Endothelial cell of umbilical vein (primary cell): ENCODE data around the gene HAND2. TPM values are rescaled to one million over a fixed set of nuclear protein-coding genes. Genes with fewer than 3 reads are reported as not detected.
A peak's percentile ranks its signal among the peaks of the same experiment; 100 is the strongest.

ENCODE experiments used
- BruUV-seq: library from RNA; stranded (reverse); fragments of 400-500 nt; replicated peaks from 2 replicates; lab custom pipeline; 2021; lab: Mats Ljungman, UMichigan
- CTCF ChIA-PET: fragments of 300-600, 350-600 bp; sonication (Branson Sonifier 250); formaldehyde crosslinking; loops from one replicate; lab custom pipeline; 2021; ENCODE audit warnings: antibody characterized with exemption, inconsistent platforms; lab: Charles Lee
- POLR2A ChIA-PET: fragments of 300-600, 350-600 bp; sonication (Branson Sonifier 250); formaldehyde crosslinking; loops from one replicate; lab custom pipeline; 2021; ENCODE audit warnings: antibody characterized with exemption, inconsistent platforms; lab: Charles Lee
- DNase-seq: peaks from one replicate; pipeline ENCODE4 v3.0.0-alpha.2; 2011; ENCODE audit warnings: low read depth, low spot score
- FAIRE-seq: peaks from 2 replicates; lab custom pipeline; 2011; peaks lifted over from hg19 to GRCh38; lab: Jason Lieb, UNC
- H2AFZ ChIP-seq: 2 replicates; pipeline ENCODE4 v1.6.0; 2012; ENCODE audit warnings: low read depth, low read length, control low read depth, inconsistent platforms
- H3K27ac ChIP-seq: 2 replicates; pipeline ENCODE4 v1.5.1; 2011; ENCODE audit warnings: low read depth, mild to moderate bottlenecking, control low read depth, low read length, moderate library complexity; ENCODE audit not compliant: insufficient read depth
- H3K27me3 ChIP-seq, 2 experiments: 2 replicates each; pipeline versions ENCODE4 v1.6.0 to v1.6.1; 2011; ENCODE audit warnings: low read length in 2 of 2, mixed read lengths in 1 of 2; ENCODE audit not compliant: control insufficient read depth in 2 of 2, insufficient read depth in 2 of 2
- H3K36me3 ChIP-seq, 2 experiments: 2 replicates in 1 of 2; 3 replicates in 1 of 2; pipeline ENCODE4 v1.5.1; 2011; ENCODE audit warnings: low read length in 2 of 2, mild to moderate bottlenecking in 1 of 2, moderate library complexity in 1 of 2; ENCODE audit not compliant: control insufficient read depth in 2 of 2, insufficient read depth in 2 of 2; ENCODE audit errors: extremely low read depth in 1 of 2
- H3K4me1 ChIP-seq: 3 replicates; pipeline ENCODE4 v1.5.1; 2011; ENCODE audit warnings: mild to moderate bottlenecking, low read length; ENCODE audit not compliant: control insufficient read depth, insufficient read depth; ENCODE audit errors: extremely low read depth
- H3K4me2 ChIP-seq: 2 replicates; pipeline ENCODE4 v1.6.1; 2011; ENCODE audit warnings: low read length, control low read depth, mixed read lengths; ENCODE audit not compliant: insufficient read depth
- H3K4me3 ChIP-seq, 3 experiments: fragments of 200-600 bp in 1 of 3; sonication (generic), shearing (Covaris generic) in 1 of 3; replicated peaks in 1 of 3; 2 replicates each; pipeline ENCODE4 v1.5.1; 2011 to 2016; ENCODE audit warnings: control low read depth in 3 of 3, low read length in 3 of 3, mild to moderate bottlenecking in 2 of 3, inconsistent platforms in 1 of 3, low read depth in 1 of 3, moderate library complexity in 1 of 3; ENCODE audit not compliant: insufficient read depth in 1 of 3
- H3K79me2 ChIP-seq: 2 replicates; pipeline ENCODE4 v1.6.0; 2012; ENCODE audit warnings: low read length, inconsistent platforms; ENCODE audit not compliant: control insufficient read depth, insufficient read depth
- H3K9ac ChIP-seq: replicated peaks from 2 replicates; pipeline ENCODE3; 2011; ENCODE audit warnings: low read length, control low read depth; ENCODE audit not compliant: insufficient read depth; ENCODE audit errors: extremely low read depth
- H3K9me1 ChIP-seq: replicated peaks from 3 replicates; pipeline ENCODE4 v1.6.0; 2011; ENCODE audit warnings: mild to moderate bottlenecking, low read length; ENCODE audit not compliant: control insufficient read depth, insufficient read depth; ENCODE audit errors: extremely low read depth
- H3K9me3 ChIP-seq: replicated peaks from 2 replicates; pipeline ENCODE4 v1.5.1; 2012; ENCODE audit warnings: low read length, inconsistent platforms; ENCODE audit not compliant: control insufficient read depth, insufficient read depth
- H4K20me1 ChIP-seq: replicated peaks from 2 replicates; pipeline ENCODE3; 2011; ENCODE audit warnings: mild to moderate bottlenecking, low read length; ENCODE audit not compliant: control insufficient read depth, insufficient read depth; ENCODE audit errors: extremely low read depth
- EZH2 ChIP-seq: IDR thresholded peaks from 2 replicates; pipeline ENCODE4 v1.6.1; 2012; ENCODE audit warnings: borderline replicate concordance, low read depth, mild to moderate bottlenecking, moderate library complexity, low read length, inconsistent platforms; ENCODE audit not compliant: severe bottlenecking
- FOS ChIP-seq: IDR thresholded peaks from 2 replicates; pipeline ENCODE4 v1.6.1; 2011; ENCODE audit warnings: mild to moderate bottlenecking, low read length, moderate library complexity, borderline replicate concordance; ENCODE audit not compliant: insufficient read depth
- GATA2 ChIP-seq: IDR thresholded peaks from 2 replicates; pipeline ENCODE4 v1.7.0; 2011; ENCODE audit warnings: low read depth, mild to moderate bottlenecking, moderate library complexity, mixed read lengths, low read length; ENCODE audit not compliant: insufficient read length, insufficient read depth
- JUN ChIP-seq: IDR thresholded peaks from 2 replicates; pipeline ENCODE4 v1.6.1; 2011; ENCODE audit warnings: borderline replicate concordance, low read depth; ENCODE audit not compliant: insufficient read length, insufficient read depth
- MAX ChIP-seq: IDR thresholded peaks from 2 replicates; pipeline ENCODE4 v1.6.1; 2011; ENCODE audit not compliant: insufficient read depth, insufficient read length
- MYC ChIP-seq: IDR thresholded peaks from one replicate; pipeline ENCODE4 v1.6.1; 2011; ENCODE audit warnings: mild to moderate bottlenecking, low read depth, low read length
- POLR2A ChIP-seq: IDR thresholded peaks from 2 replicates; pipeline ENCODE4 v1.6.1; 2012; ENCODE audit warnings: low read depth, mild to moderate bottlenecking, control low read depth, low read length
- POLR2AphosphoS5 ChIP-seq: IDR thresholded peaks from 2 replicates; pipeline ENCODE4 v1.6.1; 2012; ENCODE audit warnings: low read depth, mild to moderate bottlenecking, control low read depth, low read length, moderate library complexity; ENCODE audit not compliant: insufficient read depth
- dilution Hi-C: fragments of 300-500 bp; cut with MboI; formaldehyde crosslinking; loops from one replicate; pipeline ENCODE4 v1.15.0; 2019; ENCODE audit warnings: low sequenced_read_pairs; ENCODE audit not compliant: extremely low pct_ligation_motif_present
- intact Hi-C: fragments of 100-400 bp; cut with micrococcal nuclease; formaldehyde crosslinking; loops from one replicate; pipeline ENCODE4 v1.10.0; 2022
- polyA plus RNA-seq, 4 experiments: library from polyadenylated mRNA; depleted of rRNA in 3 of 4; stranded (reverse) in 3 of 4; unstranded in 1 of 4; fragments of >200 nt; gene quantifications; 2 replicates each; pipeline versions ENCODE4 v1.2.1 to v1.2.3, GENCODE V29; 2011 to 2012; ENCODE audit warnings: missing spikeins in 1 of 4
- total RNA-seq: library from RNA; stranded (reverse); gene quantifications from 2 replicates; pipeline ENCODE4 v1.2.3, GENCODE V29; 2021
- TF ChIP-seq, protein P1 (sequence below), 2 donors: IDR thresholded peaks; 1 replicate in 1 of 2; 2 replicates in 1 of 2; pipeline ENCODE4 v1.5.1; 2011; ENCODE audit warnings: low read length in 2 of 2, mild to moderate bottlenecking in 2 of 2, moderate library complexity in 2 of 2, control low read depth in 1 of 2, inconsistent platforms in 1 of 2, low read depth in 1 of 2; ENCODE audit not compliant: insufficient read depth in 1 of 2; ENCODE audit errors: extremely low read depth in 1 of 2

The HAND2 gene
- total and polyA plus RNA-seq, 2 donors (not counting 3 experiments of a cell fraction or from before 2014, with no cell fraction given) = not detected

DNA sequence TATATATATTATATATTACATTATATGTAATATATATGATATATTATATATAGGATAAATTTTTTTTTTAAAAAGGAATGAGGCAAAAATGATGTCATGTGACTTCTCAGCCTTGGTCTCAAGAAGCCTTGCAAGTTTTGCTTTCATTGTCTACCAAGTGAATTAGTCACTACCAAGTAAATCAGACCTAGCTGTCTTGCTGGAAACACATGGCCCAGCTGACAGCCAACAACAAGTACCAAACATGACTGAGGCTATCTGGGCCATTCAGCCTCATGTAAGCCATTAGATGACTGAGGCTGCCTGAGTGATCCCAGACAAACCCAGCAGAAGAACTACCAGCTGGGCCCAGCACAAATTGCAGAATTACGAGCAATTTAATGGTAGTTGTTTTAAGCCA is 44.9 kb downstream of the HAND2 start:
- H3K9me1 ChIP-seq = no peaks in the 10 kb centered on the region
- no peak for DNase-seq
- intact Hi-C loops (no loop called here), dilution Hi-C loops (no loop called here)
- peak; percentile 62 for FAIRE-seq
- H3K9ac ChIP-seq = no peak overlapping the region
- no peak overlapping the region for H2AFZ ChIP-seq
- no peak for TF ChIP-seq EZH2
- TF ChIP-seq FOS = no peak
- no peak for TF ChIP-seq JUN
- no peak for TF ChIP-seq MYC
- no peak for TF ChIP-seq GATA2
- no peak for TF ChIP-seq MAX
- TF ChIP-seq, protein P1, sequence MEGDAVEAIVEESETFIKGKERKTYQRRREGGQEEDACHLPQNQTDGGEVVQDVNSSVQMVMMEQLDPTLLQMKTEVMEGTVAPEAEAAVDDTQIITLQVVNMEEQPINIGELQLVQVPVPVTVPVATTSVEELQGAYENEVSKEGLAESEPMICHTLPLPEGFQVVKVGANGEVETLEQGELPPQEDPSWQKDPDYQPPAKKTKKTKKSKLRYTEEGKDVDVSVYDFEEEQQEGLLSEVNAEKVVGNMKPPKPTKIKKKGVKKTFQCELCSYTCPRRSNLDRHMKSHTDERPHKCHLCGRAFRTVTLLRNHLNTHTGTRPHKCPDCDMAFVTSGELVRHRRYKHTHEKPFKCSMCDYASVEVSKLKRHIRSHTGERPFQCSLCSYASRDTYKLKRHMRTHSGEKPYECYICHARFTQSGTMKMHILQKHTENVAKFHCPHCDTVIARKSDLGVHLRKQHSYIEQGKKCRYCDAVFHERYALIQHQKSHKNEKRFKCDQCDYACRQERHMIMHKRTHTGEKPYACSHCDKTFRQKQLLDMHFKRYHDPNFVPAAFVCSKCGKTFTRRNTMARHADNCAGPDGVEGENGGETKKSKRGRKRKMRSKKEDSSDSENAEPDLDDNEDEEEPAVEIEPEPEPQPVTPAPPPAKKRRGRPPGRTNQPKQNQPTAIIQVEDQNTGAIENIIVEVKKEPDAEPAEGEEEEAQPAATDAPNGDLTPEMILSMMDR (IDR thresholded peaks at IDR 0.05; ENCODE audit: extremely low read depth in 1 of 2, insufficient read depth in 1 of 2, low read depth in 1 of 2, low read length in 2 of 2) = no peak
- TF ChIP-seq POLR2A = no peak
- no peak for TF ChIP-seq POLR2AphosphoS5
- H3K4me1 ChIP-seq = no peaks in the 10 kb centered on the region
- no peaks in the 10 kb centered on the region for H3K36me3 ChIP-seq
- BruUV-seq = no TSS peak
- H4K20me1 ChIP-seq = no peaks in the 10 kb centered on the region
- CTCF ChIA-PET = interaction anchor here (1.1 kb wide), 1 partner anchor 9 kb away, joined by 4 read pairs; no protein-coding TSS in a partner anchor
- H3K4me2 ChIP-seq = no peak overlapping the region
- no peaks in the 10 kb centered on the region for H3K27me3 ChIP-seq
- H3K79me2 ChIP-seq = no peaks in the 10 kb centered on the region
- no peaks in the 10 kb centered on the region for H3K9me3 ChIP-seq
- no peak overlapping the region for H3K27ac ChIP-seq
- POLR2A ChIA-PET = no interaction called here
- no peak overlapping the region for H3K4me3 ChIP-seq
